ENCODE data around the gene AP5Z1.

AP5Z1 gene

DNA sequence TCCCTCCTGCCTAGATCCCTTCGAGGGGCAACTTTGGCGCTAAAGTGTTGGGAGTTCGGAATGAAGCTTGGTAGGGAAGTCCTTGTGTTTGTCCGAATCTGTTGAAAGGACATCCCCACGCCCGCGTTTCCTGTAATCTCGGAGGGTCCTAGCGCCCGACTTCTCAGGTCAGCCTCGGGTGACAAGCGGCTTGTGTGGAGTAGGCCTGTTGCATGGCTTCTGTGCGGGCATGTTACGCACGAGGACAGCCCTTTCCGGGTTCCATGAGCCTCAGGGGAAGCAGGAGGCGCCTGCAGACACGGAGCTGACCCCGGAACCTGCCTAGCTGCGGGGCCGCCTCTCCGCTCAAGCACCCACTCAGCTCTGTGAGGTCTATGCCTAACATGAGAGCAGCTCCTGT is 28.4 kb upstream of the AP5Z1 start:
- DNase-seq, result no peak

DNA sequence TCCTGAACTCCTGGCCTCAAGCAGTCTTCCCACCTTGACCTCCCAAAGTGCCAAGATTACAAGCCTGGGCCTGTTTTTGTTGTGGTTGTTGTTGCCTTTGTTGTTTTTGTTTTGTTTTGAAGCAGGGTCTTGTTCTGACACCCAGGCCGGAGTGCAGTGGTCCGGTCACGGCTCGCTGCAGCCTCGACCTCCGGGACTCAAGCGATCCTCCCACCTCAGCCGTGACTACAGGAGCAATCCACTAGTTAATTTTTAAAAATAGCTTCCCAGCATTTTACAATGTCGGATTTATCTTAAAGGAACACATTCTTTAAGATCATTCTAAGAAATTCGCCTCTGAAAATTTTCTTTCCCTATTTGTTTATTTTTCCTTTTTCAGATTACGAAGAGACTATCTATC is 27.7 kb upstream of the AP5Z1 start:
- DNase-seq, result no peak

DNA sequence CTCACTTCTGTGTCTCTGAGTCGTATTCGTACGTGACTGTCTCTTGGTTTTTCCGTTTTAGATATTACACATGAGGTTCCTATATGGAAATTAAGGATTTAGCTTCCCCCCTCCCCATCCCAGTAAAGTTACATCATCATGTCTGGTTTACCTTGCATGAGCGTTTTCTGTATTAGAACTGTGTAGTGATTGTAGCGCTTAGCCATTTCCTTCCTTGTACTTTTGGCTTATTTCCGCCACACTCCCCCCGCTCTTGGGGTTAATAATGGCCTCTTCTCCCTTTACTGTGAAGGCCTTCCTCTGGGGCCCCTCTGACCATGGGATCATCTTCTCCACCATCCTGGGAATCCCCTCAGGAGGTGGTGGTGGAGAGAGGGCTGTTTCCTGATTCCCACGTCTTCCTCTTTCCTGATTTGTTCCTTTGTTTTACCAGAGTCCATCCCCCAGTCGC is 27.2 kb upstream of the AP5Z1 start:
- DNase-seq, result no peak

DNA sequence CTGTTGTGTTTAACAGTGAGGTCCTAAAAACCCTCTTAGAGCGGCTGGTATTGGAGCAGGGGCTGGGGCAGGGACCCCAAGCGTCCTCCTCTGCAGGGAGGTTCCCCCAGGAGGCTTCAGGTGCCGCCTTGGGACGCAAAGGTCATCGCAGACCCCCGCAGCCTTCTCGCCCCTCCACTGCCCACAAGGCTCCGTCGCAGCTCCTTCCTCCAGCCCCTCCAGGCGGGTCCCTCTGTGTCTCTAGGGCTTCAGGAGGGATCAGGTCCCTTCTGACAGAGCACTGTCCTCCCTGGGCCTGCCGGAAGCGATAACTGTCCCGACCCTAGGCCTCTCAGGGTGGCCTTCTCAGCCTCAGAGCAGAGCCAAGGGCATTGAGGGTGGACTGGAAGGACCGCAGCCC is 26.1 kb upstream of the AP5Z1 start:
- DNase-seq, result no peak

DNA sequence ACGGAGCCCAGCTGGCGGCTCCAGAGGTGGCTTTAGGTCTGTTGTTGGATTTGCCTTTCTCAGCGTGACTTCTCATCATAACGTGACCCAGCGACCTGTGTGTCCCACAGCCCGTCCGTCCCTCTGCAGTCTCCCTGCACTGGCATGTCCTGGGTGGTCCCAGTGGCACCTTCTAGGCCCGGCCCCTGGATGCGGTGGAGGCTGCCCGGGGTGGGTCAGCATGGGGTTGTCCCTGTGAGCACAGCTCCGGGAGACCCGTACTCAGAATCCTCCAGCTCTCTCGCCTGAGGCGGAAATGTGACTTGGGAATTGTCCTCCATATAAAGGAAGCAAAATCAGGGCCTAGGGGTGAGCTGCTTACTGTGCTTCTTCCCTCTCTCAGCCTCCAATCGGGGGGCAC is 25.6 kb upstream of the AP5Z1 start:
- DNase-seq, result no peak

DNA sequence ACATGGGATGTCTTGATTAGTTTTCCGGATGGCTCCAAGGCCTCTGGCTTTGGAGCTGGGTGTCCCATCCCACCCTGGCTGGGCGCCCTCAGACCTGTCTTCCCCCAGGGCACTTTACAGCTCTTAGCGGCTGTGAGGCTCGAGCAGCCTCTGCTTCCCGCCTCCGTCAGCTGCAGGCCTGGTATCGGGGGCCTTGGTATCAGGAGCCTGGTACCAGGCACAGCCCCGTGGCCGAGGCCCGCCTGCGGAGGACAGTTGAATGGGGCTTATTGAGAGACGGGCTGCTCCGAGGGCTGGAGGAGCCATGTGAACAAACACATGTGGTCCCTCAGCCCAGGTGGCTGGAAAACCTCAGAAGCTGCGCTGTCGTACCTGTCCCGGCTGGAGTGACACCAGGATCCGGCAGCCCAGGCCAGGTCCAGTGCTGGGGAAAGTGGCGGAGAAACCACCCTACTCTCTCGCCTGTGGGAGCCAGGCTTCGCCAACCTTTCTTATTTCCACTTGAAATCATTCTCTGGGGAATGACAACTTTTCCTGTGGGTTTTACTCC is 23.9 kb upstream of the AP5Z1 start:
- no peak for DNase-seq

DNA sequence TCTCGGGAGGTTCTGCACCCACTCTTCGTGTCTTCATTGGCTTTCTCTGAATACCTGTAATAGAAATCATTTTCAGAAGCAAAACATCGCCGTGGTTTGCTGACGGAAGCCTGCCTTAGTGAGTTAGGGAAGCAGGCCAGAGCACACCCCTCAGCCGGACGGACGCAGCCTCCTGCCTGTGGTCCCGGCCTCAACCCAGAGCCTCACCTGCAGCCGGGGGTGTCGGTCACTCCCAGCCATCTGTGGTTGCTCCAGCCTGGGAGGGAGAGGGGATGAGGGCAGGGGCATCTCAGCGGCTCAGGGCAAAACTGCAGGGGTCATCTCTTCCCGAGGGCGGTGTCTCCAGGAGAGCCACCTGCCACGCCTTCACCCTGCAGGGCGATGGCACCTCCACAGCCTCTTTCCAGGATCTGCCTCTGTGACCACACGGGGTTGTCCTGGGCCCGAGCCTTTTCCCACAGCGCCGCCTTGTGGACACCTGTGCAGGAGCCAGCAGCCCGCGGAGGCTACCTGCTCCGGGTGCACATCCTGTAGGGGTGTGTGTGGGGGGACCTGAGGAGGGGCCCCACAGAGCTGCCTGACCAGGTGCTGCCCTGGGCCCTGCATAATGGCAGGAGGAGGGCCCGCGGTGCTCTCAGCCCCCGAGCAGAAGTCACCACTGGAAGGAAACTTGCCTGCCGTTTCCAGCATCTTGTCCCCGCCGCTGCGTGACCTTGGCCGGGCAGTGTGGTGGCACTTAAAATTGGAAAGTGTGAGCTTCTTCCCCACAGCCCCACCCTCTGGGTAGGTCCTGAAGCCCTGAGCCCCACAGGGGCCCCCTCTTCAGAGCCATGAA is 21.6 kb upstream of the AP5Z1 start:
- DNase-seq, result peak; percentile 10

DNA sequence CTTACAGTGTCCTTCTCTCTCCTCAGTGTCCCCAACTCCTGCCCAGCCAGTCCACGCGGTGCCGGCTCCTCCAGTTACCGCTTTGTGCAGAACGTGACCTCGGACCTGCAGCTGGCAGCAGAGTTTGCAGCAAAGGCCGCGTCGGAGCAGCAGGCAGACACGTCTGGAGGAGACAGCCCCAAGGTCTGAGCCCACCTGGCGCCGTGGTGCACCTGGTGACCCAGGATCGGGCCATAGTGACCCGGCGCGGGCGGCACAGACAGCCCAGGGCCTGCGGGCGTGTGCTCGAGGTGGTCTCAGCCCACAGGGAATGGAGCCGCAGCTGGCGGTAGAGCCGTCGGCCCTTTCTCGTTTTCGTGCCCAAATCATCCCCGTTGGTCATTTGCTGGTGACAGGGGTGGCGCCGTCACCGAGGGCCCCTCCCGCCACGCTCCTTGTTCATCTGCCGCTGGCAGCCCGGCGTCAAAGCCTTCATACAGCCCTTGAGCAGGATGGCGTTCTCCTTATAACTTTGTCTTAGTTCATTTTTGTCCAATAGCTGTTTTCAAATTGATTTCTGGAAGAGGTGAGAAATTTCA is 20.9 kb upstream of the AP5Z1 start:
- DNase-seq, result no peak

DNA sequence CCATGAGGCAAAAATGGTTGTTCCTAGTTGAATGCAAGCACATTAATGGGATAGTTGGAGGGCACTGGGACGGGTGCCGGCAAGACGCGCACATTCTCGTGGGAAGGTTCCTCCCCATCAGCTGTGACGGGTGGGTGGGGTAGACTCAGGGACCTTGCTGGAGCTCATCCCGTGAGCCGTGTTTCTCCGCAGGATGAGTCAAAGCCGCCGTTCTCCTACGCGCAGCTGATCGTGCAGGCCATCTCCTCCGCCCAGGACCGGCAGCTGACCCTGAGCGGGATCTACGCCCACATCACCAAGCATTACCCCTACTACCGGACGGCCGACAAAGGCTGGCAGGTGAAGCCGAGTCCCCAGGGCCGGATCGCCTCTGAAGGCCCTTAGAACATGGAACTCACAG is 20.4 kb upstream of the AP5Z1 start:
- no peak for DNase-seq

DNA sequence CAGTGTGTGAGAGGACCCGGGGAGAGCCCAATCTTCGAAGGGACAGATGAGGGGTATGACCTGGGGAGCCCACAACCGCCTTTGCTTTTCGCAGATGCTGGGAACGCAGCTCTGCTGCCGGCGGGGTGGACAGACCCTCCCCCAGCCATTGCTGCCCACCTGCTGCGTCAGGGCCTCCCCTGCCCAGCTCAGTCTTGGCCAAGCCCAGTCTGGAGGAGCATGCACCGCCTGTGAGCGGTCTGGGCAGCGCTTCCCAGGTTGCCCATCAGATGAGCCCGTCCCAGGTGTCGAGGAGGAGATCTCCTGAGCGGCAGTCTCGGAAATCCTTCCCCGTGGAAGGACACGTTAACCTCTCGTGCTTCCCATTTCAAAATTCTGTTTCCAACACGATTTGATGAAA is 17.3 kb upstream of the AP5Z1 start:
- DNase-seq, result no peak

DNA sequence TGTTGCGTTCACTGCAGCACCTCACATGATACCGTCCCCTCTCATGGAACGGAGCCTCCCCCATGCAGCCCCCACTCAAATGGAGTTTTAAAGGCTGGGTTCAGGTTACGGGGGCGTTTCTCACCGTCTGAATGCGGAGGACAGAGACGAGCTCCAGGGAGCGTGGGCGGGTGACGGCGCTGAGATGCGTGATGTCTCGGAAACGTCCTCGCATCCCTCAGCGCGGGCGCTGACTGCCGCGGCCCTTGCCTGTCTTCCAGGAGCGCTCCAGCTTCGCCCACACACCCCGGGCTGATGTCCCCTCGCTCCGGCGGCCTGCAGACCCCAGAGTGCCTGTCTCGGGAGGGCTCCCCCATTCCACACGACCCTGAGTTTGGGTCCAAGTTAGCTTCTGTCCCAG is 16.6 kb upstream of the AP5Z1 start:
- DNase-seq, result no peak

DNA sequence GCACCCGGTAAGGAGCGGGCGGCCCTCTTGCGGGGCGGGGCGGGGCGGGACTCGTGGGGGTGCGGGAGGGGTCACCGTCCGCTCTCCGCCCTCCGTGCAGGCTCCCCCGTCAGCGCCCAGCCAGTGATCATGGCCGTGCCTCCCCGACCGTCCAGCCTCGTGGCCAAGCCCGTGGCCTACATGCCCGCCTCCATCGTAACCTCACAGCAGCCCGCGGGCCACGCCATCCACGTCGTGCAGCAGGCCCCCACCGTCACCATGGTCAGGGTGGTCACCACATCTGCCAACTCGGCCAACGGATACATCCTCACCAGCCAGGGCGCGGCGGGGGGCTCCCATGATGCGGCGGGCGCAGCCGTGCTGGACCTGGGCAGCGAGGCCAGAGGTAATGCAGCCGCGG is 16.2 kb upstream of the AP5Z1 start:
- no peak for DNase-seq

DNA sequence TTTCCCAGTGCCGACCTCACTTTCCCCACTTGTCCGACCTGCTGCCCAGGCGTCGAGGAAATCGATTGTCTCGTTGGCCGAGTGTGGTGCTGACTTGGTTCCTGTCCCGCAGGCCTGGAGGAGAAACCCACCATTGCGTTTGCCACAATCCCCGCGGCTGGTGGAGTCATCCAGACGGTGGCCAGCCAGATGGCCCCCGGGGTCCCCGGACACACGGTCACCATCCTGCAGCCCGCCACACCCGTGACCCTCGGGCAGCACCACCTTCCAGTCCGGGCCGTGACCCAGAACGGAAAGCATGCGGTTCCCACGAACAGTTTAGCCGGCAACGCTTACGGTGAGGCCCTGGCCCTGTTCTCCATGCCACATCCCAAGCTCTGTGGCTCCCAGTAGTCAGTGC is 14.5 kb upstream of the AP5Z1 start:
- DNase-seq, result no peak

DNA sequence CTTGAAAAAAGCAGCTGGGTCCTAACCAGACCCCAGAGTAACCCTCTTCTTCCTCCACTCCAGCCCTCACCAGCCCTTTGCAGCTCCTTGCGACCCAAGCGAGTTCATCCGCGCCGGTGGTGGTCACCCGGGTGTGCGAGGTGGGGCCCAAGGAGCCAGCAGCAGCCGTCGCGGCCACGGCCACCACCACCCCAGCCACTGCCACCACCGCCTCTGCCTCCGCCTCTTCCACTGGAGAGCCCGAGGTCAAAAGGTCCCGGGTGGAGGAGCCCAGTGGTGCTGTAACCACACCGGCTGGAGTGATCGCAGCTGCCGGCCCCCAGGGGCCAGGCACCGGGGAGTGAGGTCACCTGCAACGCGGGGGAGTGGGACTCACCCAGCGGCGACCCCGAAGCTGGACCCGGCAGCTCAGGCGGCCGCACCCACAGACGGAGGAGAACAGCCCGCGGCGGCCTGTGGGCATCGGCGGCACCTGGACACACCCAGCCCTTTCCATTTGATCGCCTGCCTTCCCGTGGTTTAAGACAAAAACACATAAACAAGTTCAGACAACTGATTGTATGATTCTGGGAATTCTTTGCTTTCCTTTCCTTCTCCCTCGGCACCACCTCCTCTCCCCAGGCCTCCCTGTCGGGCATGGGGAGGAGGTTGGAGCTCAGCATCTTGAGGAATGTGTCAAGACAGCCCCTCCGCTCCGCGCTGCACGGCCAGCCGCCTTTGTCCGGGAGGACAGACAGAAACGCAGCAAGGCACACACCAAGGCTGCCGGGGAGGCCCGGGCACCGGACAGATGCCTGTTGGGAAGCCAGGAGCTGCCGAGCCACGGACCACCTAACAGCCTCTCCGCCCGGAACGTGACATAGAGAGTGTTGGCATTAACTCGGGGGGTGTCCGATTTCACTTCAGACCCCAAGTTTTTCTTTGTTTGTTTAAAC is 13.0 kb upstream of the AP5Z1 start:
- DNase-seq, result no peak

DNA sequence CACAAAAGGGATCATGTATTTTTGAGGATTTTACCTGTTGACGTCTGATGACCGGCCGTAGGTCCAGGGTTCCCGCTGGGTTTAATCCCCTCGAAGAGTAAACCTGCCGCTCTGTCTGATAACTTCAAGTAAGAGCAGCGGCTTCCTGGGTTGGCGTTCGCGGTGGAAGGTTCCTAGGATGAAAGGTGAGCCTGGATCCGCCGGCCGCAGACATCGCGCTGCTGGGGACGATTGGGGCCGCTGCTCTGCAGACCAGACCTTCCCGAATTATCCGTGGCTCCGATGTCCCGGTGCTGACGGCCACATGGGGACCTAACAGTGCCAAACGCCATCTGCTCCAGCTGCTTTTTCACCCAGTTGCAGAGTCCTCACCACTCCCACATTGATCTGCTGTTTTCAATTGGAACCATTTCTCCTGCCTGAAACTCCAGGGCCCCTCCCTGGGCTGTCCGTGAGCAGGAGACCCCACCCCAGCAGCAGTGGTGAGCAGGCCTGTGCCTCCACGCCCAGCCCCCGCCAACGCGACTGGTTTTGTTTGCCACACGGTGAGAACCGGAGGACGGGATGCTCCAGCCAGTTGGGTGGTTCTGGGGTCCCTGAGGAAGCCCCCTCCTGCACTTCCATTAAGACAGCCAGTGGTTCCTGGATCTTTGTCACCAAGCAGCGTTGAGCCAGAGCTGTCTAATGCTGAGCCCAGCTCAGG is 12.2 kb upstream of the AP5Z1 start:
- no peak for DNase-seq

DNA sequence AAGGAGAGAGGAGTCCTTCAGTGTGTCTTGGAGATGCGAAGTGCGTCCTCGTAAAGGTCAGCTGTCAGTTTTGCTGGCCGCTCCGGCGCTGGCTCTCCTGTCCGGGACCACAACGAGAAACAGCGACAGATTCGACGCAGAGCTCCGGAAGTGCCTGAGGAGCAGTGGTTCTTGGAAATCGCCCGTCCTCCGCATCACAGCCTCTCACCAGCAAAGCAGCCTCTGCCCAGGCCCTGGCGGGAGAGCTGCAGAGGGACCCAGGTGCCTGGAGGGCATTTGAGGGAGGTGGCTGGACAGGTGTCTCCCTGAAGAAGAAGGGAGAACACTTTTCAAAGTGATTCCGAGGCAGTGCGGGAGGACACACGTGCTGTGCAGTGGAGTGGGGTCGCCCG is 11.6 kb upstream of the AP5Z1 start:
- no peak for DNase-seq

DNA sequence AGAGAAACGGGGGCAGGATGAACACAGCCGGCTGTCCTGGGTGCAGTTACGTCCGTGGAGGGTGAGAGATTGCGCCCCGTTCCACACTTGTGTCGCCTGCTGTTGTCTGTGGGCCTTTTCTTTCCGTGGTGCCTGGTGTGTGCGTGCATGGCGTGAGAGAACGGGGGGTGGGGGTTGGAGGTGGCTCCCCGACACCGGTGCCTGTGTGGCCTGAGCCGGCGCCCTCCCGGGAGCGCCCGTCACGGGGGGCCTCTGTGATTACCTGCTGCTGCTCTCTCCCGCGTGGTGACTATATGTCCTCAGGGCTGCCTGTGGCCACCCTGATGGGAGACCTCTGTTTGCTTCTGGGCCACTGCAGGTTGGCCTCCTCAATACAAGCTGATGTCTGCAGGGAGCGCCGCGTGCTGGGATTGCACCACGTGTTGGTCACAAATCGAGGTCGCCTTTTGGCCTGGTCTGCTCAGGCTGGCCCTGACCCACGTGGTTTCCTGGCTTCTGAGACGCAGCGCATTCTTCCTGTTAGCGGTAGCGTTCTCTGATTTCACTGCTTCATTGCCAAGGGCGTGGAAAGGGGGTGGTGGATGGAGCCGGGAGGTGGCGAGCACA is 10.9 kb upstream of the AP5Z1 start:
- no peak for DNase-seq

DNA sequence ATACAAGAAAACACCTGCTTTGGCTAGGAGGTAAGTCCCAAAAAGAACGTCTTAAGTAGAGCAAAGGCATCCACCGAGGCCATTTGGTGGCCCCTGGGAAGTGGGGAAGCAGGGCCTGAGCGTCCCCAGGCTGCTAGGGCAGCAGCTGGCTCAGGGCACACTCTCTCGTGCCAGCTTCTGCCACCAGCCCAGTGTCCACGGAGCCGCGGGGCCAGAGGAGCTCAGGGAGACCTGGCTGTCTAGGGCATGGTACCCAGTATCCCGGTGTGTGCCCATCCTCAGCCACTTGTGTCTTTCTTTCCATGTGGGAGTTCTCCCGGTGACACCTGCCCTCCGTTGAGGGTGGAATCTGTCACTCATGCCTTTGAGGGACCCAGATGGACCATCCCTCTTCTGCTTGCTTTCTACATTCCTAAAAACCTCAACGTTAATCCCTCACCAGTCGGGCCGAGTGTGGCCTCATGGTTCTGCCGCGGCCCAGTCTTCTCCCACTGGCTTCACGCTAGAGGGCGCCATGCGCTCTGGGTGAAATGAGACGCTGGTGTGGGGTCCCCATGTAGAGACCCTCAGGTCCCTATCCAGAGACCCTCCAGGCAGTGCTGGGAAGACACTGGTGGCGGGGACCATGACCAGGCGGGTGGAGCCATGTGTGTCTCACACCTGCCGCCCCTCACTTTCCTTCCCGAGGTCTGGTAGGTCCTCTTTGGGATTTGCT is 9.5 kb upstream of the AP5Z1 start:
- DNase-seq, result no peak

DNA sequence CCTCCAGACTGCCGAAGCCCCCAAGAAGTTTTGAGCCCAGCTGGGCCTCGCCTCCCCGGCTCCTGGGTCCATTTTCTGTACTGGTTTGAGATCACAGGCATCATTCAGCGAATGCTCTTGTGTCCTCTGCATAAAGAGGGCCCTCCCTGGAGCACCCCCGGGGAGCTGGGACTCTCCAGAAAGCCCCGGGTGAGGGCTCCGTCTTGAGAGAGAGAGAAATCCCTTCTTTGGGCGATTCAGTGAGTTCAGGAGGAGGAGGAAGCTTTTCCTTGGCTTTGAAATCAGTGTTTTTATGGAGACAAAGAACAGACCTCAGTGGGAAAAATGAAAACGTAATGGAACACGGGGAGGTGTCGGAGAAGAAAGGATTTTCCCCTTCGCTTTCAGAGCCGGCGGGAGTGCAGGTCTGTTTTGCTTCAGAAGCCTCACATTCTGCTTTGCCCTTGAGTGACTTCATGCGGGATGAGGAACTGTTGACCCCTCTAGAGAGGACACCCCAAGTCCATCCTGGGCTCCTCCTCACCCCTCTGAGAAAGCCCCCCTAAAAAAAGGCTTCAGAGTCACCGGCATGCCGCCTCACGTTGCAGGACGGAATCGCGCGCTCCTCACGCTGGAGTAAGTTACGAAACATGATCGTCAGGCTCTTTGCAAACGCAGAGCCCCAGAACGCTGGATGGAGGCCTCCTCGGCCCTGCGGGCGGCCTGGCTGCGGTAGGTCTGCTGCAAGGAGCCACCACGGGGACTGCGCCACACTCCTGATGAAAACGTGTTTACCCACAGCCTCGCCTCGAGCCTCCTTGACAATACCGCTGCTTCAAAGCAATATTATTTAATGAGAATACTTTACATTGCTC is 8.5 kb upstream of the AP5Z1 start:
- no peak for DNase-seq

All from HCEC 1CT (cell line).